Mesenchymal stem cell (in vitro differentiated cells and primary cell): ENCODE data around the gene SLC22A14. TPM values are rescaled to one million over a fixed set of nuclear protein-coding genes. Genes with fewer than 3 reads are reported as not detected.

Experiments used
- DNase-seq: peaks from one replicate; pipeline ENCODE4 v3.0.0-alpha.2; 2013
- H2AFZ ChIP-seq: one replicate; pipeline ENCODE4 v1.6.1; 2013; ENCODE audit warnings: low read depth, mild to moderate bottlenecking, control low read depth, inconsistent platforms, low read length, moderate library complexity
- H2AK5ac ChIP-seq: 2 replicates; pipeline ENCODE4 v1.6.1; 2013; ENCODE audit warnings: low read length, moderate library complexity, mild to moderate bottlenecking, inconsistent platforms; ENCODE audit not compliant: severe bottlenecking
- H2BK120ac ChIP-seq: one replicate; pipeline ENCODE4 v1.6.1; 2013; ENCODE audit warnings: low read depth, mild to moderate bottlenecking, inconsistent platforms, low read length, moderate library complexity
- H2BK12ac ChIP-seq, 2 experiments: one replicate each; pipeline ENCODE4 v1.6.1; 2013; ENCODE audit warnings: inconsistent platforms in 2 of 2, low read length in 2 of 2, mild to moderate bottlenecking in 2 of 2, moderate library complexity in 2 of 2, control low read depth in 1 of 2
- H2BK15ac ChIP-seq: one replicate; pipeline ENCODE4 v1.6.1; 2013; ENCODE audit warnings: mild to moderate bottlenecking, low read depth, inconsistent platforms; ENCODE audit not compliant: poor library complexity, severe bottlenecking
- H2BK5ac ChIP-seq: 2 replicates; pipeline ENCODE4 v1.6.1; 2013; ENCODE audit warnings: low read depth, mild to moderate bottlenecking, low read length, control low read depth, inconsistent platforms; ENCODE audit not compliant: poor library complexity, severe bottlenecking
- H3K14ac ChIP-seq, 2 experiments: one replicate each; pipeline ENCODE4 v1.6.1; 2013; ENCODE audit warnings: inconsistent platforms in 2 of 2, low read length in 2 of 2, control low read depth in 1 of 2, mild to moderate bottlenecking in 1 of 2, moderate library complexity in 1 of 2
- H3K18ac ChIP-seq, 2 experiments: one replicate each; pipeline ENCODE4 v1.6.1; 2013; ENCODE audit warnings: inconsistent platforms in 2 of 2, low read length in 2 of 2, control low read depth in 1 of 2, low read depth in 1 of 2, mild to moderate bottlenecking in 1 of 2
- H3K23ac ChIP-seq, 2 experiments: one replicate each; pipeline ENCODE4 v1.6.1; 2013; ENCODE audit warnings: inconsistent platforms in 2 of 2, low read length in 2 of 2, mild to moderate bottlenecking in 2 of 2, moderate library complexity in 2 of 2, control low read depth in 1 of 2
- H3K27ac ChIP-seq: 2 replicates; pipeline ENCODE4 v1.5.1; 2013; ENCODE audit warnings: mild to moderate bottlenecking, moderate library complexity, low read length, control low read depth, inconsistent platforms; ENCODE audit not compliant: poor library complexity, severe bottlenecking
- H3K27me3 ChIP-seq, 2 experiments: 2 replicates each; pipeline versions ENCODE4 v1.6.1 to v1.7.0; 2013; ENCODE audit warnings: low read length in 2 of 2, mild to moderate bottlenecking in 2 of 2, moderate library complexity in 2 of 2, control low read depth in 1 of 2, inconsistent platforms in 1 of 2; ENCODE audit not compliant: control insufficient read depth in 1 of 2, insufficient read depth in 1 of 2
- H3K36me3 ChIP-seq, 2 experiments: 2 replicates each; pipeline versions ENCODE4 v1.6.1 to v1.7.0; 2013; ENCODE audit warnings: low read length in 2 of 2, control low read depth in 1 of 2, inconsistent platforms in 1 of 2, low read depth in 1 of 2, mild to moderate bottlenecking in 1 of 2; ENCODE audit not compliant: insufficient read depth in 2 of 2, control insufficient read depth in 1 of 2
- H3K4ac ChIP-seq, 2 experiments: one replicate each; pipeline ENCODE4 v1.6.1; 2013; ENCODE audit warnings: inconsistent platforms in 2 of 2, low read length in 2 of 2, mild to moderate bottlenecking in 2 of 2, moderate library complexity in 2 of 2, control low read depth in 1 of 2, low read depth in 1 of 2
- H3K4me1 ChIP-seq: 2 replicates; pipeline ENCODE4 v1.6.1; 2013; ENCODE audit warnings: low read depth, low read length, control low read depth; ENCODE audit not compliant: control insufficient read depth, insufficient read depth
- H3K4me2 ChIP-seq: 2 replicates; pipeline ENCODE4 v1.6.1; 2013; ENCODE audit warnings: low read length, mild to moderate bottlenecking, inconsistent platforms; ENCODE audit not compliant: poor library complexity, severe bottlenecking
- H3K4me3 ChIP-seq, 2 experiments: 2 replicates each; pipeline versions ENCODE4 v1.5.1 to v1.7.0; 2013; ENCODE audit warnings: low read length in 2 of 2, mild to moderate bottlenecking in 2 of 2, control low read depth in 1 of 2, low read depth in 1 of 2; ENCODE audit not compliant: insufficient read depth in 1 of 2
- H3K79me1 ChIP-seq: replicated peaks from 2 replicates; pipeline ENCODE4 v1.6.1; 2013; ENCODE audit warnings: mild to moderate bottlenecking, control low read depth, low read length, inconsistent platforms; ENCODE audit not compliant: poor library complexity, severe bottlenecking
- H3K9ac ChIP-seq: 2 replicates; pipeline ENCODE4 v1.7.0; 2013; ENCODE audit warnings: mild to moderate bottlenecking, low read length, moderate library complexity
- H3K9me3 ChIP-seq: 2 replicates; pipeline ENCODE4 v1.7.0; 2013; ENCODE audit warnings: mild to moderate bottlenecking, low read length; ENCODE audit not compliant: control insufficient read depth
- H4K8ac ChIP-seq: one replicate; pipeline ENCODE4 v1.6.1; 2013; ENCODE audit warnings: inconsistent platforms, mild to moderate bottlenecking, low read length, moderate library complexity
- H4K91ac ChIP-seq: one replicate; pipeline ENCODE4 v1.6.1; 2013; ENCODE audit warnings: mild to moderate bottlenecking, low read length, inconsistent platforms
- WGBS: methylation state at CpG from one replicate; pipeline ENCODE4 v1.1.7; 2013; ENCODE audit warnings: mixed read lengths; 5-methylcytosine and 5-hydroxymethylcytosine counted together
- polyA plus RNA-seq, 2 experiments: library from polyadenylated mRNA; stranded (reverse); fragments of 200-250 nt; gene quantifications; one replicate each; pipeline ENCODE4 v1.2.3, GENCODE V29; 2013

SLC22A14 gene, protein sequence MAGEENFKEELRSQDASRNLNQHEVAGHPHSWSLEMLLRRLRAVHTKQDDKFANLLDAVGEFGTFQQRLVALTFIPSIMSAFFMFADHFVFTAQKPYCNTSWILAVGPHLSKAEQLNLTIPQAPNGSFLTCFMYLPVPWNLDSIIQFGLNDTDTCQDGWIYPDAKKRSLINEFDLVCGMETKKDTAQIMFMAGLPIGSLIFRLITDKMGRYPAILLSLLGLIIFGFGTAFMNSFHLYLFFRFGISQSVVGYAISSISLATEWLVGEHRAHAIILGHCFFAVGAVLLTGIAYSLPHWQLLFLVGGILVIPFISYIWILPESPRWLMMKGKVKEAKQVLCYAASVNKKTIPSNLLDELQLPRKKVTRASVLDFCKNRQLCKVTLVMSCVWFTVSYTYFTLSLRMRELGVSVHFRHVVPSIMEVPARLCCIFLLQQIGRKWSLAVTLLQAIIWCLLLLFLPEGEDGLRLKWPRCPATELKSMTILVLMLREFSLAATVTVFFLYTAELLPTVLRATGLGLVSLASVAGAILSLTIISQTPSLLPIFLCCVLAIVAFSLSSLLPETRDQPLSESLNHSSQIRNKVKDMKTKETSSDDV
- not detected for polyA plus RNA-seq (2013, experiment 1 of 2)
- polyA plus RNA-seq (2013, experiment 2 of 2): 0.03 TPM

DNA sequence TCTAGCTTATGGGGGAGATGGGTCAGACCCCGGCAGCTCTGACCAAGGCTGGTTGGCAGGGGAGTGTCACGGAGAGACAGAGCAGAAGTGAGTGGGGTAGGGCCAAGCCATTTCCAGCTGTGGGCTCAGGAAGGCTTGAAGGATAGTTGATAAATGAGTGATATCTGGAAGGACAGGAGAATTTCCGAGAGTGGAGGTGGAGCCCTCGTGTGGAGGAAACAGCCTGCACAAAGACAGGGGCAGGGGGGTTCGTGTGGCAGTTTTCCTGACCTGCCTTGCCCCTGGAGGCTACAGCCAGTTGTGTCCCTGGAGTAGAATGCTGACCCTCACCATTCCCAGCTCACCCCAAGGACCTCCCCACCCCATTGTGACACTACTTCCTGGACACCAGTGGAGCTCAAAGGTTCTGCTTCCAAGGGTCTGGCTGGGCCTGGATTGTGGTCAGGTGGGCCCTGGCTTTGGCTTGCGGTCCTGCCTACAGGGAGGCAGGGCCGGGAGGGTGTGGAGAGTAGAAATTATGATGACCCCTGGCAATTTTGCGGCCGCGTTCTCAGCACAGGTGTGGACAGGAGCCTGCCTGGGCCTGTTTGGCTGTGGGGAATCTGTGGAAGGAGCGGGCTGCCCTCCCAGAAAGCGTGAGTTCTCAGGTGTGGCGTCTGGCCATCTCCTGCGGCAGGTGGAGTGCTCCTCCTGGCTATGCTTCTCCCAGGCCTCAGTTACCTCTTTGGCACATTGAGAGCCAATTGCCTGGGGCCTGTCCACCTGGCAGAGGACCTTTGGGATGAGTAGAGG, at the start of gene SLC22A14:
SLC22A14 (plus strand) TSS at position 400 of the 792 bp plus-strand sequence. CDS start 23,733 bp downstream, outside the sequence.
- Histone ChIP-seq H3K27me3 (no peaks in the 10 kb centered on the region), H3K4me1 (no peaks in the 10 kb centered on the region), H2BK15ac (no peak within 1 kb of the TSS), H3K23ac (no peak within 1 kb of the TSS), H2AK5ac (no peak within 1 kb of the TSS), H2BK12ac (no peak within 1 kb of the TSS), H3K4me3 (no peak within 1 kb of the TSS), H3K36me3 (peaks cover 6 to 14% of the 10 kb centered on the region in 2 experiments), H3K18ac (no peak within 1 kb of the TSS), H2AFZ (no peak within 1 kb of the TSS), H3K9ac (no peak within 1 kb of the TSS), H2BK5ac (no peak within 1 kb of the TSS), H3K27ac (no peak within 1 kb of the TSS), H3K79me1 (no peaks in the 10 kb centered on the region), H2BK120ac (no peak within 1 kb of the TSS), H3K14ac (no peak within 1 kb of the TSS), H3K9me3 (no peaks in the 10 kb centered on the region), H4K91ac (no peak within 1 kb of the TSS), H3K4ac (no peak within 1 kb of the TSS), H3K4me2 (no peak within 1 kb of the TSS), H4K8ac (no peak within 1 kb of the TSS)
- no peak for DNase-seq
- WGBS: 89% methylated on average over 14 of the region's 14 CpGs

DNA sequence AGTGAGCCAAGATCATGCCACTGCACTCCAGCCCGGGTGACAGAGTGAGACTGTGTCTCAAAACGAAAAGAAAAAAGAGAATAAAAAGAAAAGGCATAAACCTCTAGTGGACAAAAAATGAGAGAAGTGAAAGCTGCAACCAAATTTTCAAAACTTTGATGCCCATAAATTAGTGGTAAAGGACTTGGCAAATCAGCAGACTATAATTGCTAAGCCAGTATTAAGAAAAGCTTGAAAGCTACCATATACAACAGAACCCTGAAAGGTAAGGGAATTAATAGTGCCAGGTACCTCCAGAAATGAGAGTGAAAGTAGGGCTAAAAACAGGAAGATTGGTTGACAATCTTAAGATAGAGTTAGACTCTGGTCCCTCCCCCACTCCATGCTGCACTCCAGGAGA, 49.4 kb upstream of the SLC22A14 start:
- Histone ChIP-seq H3K36me3 (peaks cover 7 to 75% of the 10 kb centered on the region in 2 experiments), H3K14ac (no peak overlapping the region), H2AFZ (no peak overlapping the region), H3K4me2 (no peak overlapping the region), H2BK15ac (no peak overlapping the region), H2BK120ac (no peak overlapping the region), H2BK5ac (no peak overlapping the region), H3K27me3 (no peaks in the 10 kb centered on the region), H3K18ac (no peak overlapping the region), H2BK12ac (no peak overlapping the region), H3K4me1 (peaks cover 2% of the 10 kb centered on the region), H4K91ac (no peak overlapping the region), H4K8ac (no peak overlapping the region), H3K4ac (no peak overlapping the region), H3K79me1 (peaks cover 12% of the 10 kb centered on the region), H3K9ac (no peak overlapping the region), H3K23ac (no peak overlapping the region), H3K27ac (no peak overlapping the region), H2AK5ac (no peak overlapping the region), H3K4me3 (no peak overlapping the region), H3K9me3 (peaks cover 8% of the 10 kb centered on the region)
- no CpG with 5 or more reads among the region's 2 CpGs for WGBS
- no peak for DNase-seq

DNA sequence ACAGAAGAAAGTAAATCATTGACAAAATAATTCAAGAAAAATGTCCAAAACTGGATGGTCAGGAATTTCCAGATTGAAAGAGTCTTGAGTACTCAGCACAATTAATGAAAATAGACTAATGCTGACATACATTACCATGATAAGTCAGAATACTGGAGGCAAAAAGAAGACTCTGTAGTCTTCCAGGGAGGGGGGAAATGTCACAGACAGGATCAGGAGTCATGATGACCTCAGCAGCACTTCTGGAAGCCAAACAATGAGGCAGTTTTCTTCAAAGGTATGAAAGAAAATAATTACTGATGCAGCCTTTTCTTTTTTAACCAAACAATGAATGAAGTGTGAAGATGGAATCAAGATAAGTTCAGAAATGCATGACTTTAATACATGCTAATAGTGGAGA, 46.6 kb upstream of the SLC22A14 start:
- Histone ChIP-seq H3K36me3 (peaks cover 4 to 92% of the 10 kb centered on the region in 2 experiments), H3K23ac (no peak overlapping the region), H4K91ac (no peak overlapping the region), H3K14ac (no peak overlapping the region), H3K4me2 (no peak overlapping the region), H3K27me3 (no peaks in the 10 kb centered on the region), H3K9me3 (peaks cover 28% of the 10 kb centered on the region), H3K4ac (no peak overlapping the region), H2BK15ac (no peak overlapping the region), H2BK12ac (no peak overlapping the region), H3K9ac (no peak overlapping the region), H3K4me1 (no peaks in the 10 kb centered on the region), H3K27ac (no peak overlapping the region), H4K8ac (no peak overlapping the region), H3K79me1 (peaks cover 17% of the 10 kb centered on the region), H2BK5ac (no peak overlapping the region), H2AFZ (no peak overlapping the region), H3K4me3 (no peak overlapping the region), H2BK120ac (no peak overlapping the region), H3K18ac (no peak overlapping the region), H2AK5ac (no peak overlapping the region)
- DNase-seq: no peak
